CMK (cell line): ENCODE results near the gene ANKRD34A.
A peak's percentile ranks its signal among the peaks of the same experiment; 100 is the strongest.

Experiments
- DNase-seq: peaks from one replicate; pipeline ENCODE4 v3.0.0-alpha.2; 2010; ENCODE audit warnings: low read depth

ANKRD34A gene

GRCh38 chr1:145990249-145990855 is 26.0 kb upstream of the ANKRD34A start:
- no peak for DNase-seq

DNA sequence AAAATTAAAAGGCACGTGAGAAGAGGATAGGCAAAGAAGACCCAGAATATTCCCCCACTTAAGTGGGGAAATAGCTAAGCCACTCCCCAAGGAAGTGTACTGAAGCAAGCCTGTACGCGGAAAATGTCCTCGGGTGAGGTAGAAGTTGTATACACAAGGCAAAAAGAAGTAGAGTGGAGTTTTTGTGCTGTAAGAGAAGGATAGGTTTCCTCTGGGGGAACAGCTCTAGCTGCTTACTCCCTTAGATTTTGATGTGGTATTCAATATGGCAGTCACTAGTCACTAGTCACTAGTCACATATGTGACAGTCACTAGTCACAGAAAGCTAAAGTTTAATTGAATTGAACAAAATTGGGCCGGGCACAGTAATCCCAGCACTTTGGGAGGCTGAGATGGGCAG is 24.4 kb upstream of the ANKRD34A start:
- DNase-seq, result no peak

- no peak for DNase-seq
Observed at GRCh38 chr1:145987926-145988325, 23.6 kb upstream of the ANKRD34A start.

DNA sequence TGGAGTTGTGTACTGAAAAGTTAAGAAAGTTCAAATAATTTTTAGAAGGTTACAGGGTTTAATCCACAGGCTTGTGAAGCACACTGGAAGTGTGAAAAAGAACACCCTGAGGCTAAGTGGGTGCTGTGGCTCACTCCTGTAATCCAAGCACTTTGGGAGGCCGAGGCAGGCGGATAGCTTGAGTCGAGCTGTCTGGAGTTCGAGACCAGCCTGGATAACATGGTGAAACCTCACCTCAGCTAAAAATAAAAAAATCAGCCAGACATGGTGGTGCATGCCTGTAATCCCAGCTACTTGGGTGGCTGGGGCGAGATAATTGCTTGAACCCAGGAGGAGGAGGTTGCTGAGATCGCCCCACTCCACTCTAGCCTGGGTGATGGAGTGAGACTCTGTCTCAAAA is 22.2 kb upstream of the ANKRD34A start:
- DNase-seq, result no peak

GRCh38 chr1:145985502-145986439 is 21.4 kb upstream of the ANKRD34A start:
- no peak for DNase-seq

DNA sequence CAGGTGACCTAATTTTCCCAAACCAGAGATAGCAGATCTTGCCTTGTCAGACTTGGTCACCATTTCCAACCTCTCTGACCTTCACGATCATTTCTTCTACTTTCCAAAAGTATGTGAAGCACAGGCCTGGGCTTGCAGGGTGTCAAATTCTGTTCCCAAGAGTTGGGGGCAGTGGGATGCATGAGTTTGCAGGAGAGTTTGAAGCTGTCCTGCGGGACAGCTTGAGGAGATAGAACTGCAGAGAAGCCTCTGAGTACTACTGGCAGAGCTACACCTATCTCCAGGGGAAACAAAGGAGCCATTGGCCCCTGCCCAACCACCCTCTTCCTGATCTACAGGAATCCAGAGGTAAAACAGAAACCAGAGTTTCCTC is 20.7 kb upstream of the ANKRD34A start:
- DNase-seq, result no peak

- DNase-seq, result no peak
Observed at GRCh38 chr1:145983960-145984830, 19.8 kb upstream of the ANKRD34A start.

- DNase-seq, result no peak
Observed at GRCh38 chr1:145983206-145983675, 18.9 kb upstream of the ANKRD34A start.

DNA sequence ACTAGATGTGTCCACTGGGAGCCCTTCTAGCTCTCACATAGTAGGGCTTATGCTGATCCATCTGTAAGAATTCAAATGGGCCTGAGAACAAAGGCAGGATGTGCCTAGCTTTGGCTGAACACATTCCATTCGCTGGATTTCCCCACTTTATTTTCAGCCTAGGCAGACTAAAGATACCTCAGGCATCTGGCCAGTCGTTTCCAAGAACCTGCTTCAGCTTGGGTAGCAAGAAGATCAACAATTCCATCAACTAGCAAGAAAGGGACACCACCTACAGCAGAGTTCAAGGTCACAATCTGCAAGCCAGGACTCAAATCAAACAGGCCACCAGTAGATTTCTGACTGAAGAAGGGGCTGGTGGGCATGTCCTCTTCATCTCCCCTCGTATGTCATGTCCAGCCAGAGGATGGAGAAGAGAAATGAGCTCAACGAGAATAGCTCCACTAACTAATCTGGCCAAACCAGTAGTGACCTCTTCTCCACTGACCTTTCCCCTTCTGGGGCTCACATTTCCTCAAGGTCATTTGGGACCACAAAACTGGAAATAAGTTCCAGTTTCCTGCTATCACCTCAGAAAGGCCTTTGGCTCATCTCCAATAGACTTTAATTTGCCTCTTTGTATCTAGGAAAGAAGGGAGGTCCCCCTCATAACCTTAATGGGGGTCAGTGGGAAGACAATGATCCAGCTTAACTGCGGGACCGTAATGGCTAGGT is 17.8 kb upstream of the ANKRD34A start:
- DNase-seq, result no peak

DNA sequence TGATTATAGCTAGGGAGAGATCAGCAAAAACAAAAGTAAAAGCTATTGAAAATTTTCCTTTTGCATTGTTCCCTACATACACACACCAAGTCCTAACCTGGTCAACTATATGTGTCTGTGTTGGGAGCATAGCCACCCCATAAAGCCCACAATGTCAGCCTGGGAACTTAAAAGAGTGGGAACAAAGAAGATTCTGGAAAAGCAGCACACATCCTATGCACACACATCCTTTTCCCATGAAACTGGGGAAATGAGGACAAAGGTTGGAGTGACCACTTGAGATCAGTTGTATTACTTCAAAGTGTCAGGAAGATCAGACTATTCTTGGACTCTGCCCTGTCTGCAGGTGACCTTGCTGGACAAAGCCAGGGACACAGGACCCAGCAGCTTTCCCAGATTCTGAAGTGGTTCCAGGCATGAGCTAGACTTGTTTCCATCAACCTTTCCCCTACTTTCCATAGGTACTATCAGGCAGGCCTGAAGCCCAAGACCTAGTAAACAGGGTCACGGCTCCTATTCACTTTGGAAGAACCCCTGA is 16.2 kb upstream of the ANKRD34A start:
- no peak for DNase-seq

- no peak for DNase-seq
Observed at GRCh38 chr1:145979746-145980456, 15.5 kb upstream of the ANKRD34A start.

DNA sequence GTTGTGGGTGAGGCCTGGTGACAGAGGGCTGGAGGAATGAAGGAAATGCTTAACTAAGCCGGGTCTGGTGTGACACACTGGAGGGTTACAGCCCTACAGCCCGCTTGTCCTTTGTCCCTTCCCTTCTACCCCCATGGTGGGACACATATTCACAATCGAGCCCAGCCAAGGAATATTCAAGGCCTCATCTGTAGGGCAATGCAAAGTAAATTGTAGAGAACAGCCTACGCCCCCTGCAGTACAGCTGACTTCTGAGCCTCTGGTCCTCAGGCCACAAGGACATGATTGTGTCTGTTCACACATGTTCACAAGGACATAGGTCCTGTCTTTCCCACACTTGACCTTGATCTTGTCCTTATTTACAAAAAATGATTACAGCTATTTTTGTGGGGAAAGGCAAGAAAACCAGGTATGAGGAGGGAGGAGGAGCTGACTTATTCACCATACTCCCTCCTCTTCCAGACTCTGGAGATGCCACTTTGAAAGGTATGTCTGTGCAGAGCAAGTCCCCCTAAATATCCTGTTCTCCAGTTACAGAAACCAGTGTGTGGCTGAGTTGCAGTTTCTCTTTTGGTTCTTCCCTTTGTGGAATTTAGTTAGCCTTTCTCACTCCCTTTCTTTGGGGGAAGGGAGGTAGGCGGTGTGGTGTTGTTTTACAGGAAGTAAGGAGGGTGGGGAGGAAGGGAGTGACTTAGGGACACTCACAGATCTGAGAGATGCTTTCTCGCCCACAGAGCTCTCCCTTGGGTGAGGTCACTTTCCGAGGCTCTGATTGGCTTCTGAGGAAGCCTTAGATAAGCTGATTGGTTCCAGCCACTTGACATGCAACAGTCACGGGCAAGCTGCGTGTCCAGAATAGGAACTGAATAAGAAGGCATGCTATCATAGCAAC is 14.7 kb upstream of the ANKRD34A start:
- peak; percentile 100 for DNase-seq

GRCh38 chr1:145978471-145978853 is 14.1 kb upstream of the ANKRD34A start:
- no peak for DNase-seq

DNA sequence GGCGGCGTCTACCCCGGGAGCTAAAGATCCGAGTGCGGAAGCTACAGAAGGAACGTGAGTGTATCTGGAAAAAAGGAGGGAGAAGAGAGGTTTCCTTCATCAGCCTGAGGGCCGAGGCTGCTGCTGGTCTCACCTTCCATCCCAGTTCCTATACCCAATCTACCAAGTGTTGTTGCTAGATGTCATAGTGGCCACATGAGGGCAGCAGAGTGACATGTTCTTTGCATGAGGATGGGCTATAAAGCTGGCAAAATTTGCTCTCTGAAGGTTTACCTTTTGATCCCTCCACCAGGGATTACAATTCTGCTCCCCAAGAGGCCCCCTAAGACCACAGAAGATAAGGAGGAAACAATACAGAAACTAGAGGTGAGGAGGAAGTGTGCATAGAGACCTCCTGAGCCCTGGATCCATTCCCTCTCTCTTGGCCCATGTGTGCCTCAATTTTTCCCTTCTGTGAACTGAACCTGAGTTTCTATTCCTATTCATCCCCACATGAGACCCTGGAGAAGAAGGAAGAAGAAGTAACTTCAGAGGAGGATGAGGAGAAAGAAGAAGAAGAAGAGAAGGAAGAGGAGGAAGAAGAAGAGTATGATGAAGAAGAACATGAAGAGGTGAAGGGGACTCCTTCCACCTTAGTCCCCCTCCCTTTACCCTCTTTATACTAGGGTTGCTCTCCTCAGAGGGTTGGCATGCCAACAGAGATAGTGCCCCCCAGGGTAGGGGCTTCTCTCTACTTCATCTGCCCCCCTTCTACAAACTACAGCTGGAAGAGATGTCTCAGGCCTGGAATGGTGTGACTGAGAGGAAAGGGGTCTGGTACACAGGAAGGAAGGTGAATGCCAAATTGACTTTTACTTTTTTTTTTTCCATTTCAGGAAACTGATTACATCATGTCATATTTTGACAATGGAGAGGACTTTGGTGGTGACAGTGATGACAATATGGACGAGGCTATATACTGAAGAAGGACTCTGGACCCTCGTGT is 13.4 kb upstream of the ANKRD34A start:
- DNase-seq, result peak; percentile 81

GRCh38 chr1:145977016-145977415 is 12.6 kb upstream of the ANKRD34A start:
- no peak for DNase-seq

DNA sequence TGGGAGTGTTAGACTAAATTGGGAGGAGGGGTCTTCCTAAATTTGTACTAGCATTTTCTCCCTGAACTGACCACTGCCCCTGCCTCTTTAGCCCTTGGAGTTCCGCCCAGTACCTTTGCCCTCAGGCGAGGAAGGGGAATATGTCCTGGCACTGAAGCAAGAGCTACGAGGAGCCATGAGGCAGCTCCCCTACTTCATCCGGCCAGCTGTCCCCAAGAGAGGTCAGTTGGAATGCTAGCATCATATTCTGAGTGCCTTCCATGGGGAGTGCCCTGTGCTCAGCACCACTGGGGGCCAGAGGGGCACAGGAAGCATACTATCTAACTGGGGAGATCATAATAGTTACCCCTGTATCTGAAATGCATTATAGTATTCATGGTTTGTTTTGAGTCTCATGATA is 10.8 kb upstream of the ANKRD34A start:
- no peak for DNase-seq

- DNase-seq, result no peak
Observed at GRCh38 chr1:145974721-145975120, 10.3 kb upstream of the ANKRD34A start.

GRCh38 chr1:145972580-145972979 is 8.2 kb upstream of the ANKRD34A start:
- no peak for DNase-seq

DNA sequence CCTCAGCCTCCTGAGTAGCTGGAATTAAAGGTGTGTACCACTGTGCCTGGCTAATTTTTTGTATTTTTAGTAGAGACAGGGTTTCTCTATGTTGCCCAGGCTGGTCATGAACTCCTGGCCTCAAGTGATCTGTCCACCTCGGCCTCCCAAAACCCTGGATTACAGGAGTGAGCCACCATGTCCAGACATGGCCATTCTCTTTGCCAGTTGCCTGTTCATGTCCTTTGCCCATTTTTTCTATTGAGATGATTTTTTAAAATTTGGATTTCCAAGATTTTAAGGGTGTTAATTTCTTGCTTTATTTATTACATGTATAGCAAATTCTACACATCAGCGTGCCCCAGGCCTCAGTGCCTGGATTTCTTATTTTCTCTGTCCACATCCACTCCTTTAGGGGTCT is 2.9 kb upstream of the ANKRD34A start:
- DNase-seq, result no peak
